Upper lobe of left lung (tissue), 6 donors: ENCODE results near the gene IGHMBP2. TPM values are rescaled to one million over a fixed set of nuclear protein-coding genes. Genes with fewer than 3 reads are reported as not detected.

Source experiments
- ATAC-seq, 2 donors: fragments of 200-7000 bp; cut with Tn5 transposase; one replicate each; pipeline ENCODE4 v1.9.1; 2022; ENCODE audit warnings: mild to moderate bottlenecking in 2 of 2, moderate library complexity in 2 of 2; ENCODE audit not compliant: low FRiP score in 2 of 2
- DNase-seq, 2 donors: peaks; one replicate each; pipeline ENCODE4 v3.0.0-alpha.2; 2019 to 2020
- H3K27ac ChIP-seq, 4 donors: fragments of 200-600 bp; sonication (generic); one replicate each; pipeline ENCODE4 v1.5.1; 2016 to 2019
- H3K27me3 ChIP-seq, 4 donors: fragments of 200-600 bp; sonication (generic); one replicate each; pipeline ENCODE4 v1.5.1; 2017 to 2019
- H3K36me3 ChIP-seq, 4 donors: fragments of 200-600 bp; sonication (generic); one replicate each; pipeline ENCODE4 v1.5.1; 2016 to 2019
- H3K4me1 ChIP-seq, 4 donors: fragments of 200-600 bp; sonication (generic); one replicate each; pipeline ENCODE4 v1.5.1; 2018 to 2019
- H3K4me3 ChIP-seq, 4 donors: fragments of 200-600 bp; sonication (generic); one replicate each; pipeline ENCODE4 v1.5.1; 2017 to 2019; ENCODE audit warnings: mild to moderate bottlenecking in 2 of 4, moderate library complexity in 1 of 4
- H3K9me3 ChIP-seq, 4 donors: fragments of 200-600 bp; sonication (generic); one replicate each; pipeline ENCODE4 v1.5.1; 2018 to 2019
- EP300 ChIP-seq, 4 donors: sonication (generic); formaldehyde crosslinking; IDR thresholded peaks; one replicate each; pipeline ENCODE4 v1.5.1; 2017; ENCODE audit warnings: antibody characterized with exemption in 4 of 4, control low read depth in 2 of 4
- POLR2A ChIP-seq, 4 donors: fragments of 450-650 bp; IDR thresholded peaks; one replicate each; pipeline ENCODE4 v1.5.1; 2016 to 2017; ENCODE audit warnings: antibody characterized with exemption in 4 of 4, mild to moderate bottlenecking in 2 of 4
- POLR2AphosphoS5 ChIP-seq, 2 donors: sonication (generic); formaldehyde crosslinking; IDR thresholded peaks; one replicate each; pipeline ENCODE4 v1.5.1; 2017; ENCODE audit warnings: antibody characterized with exemption in 2 of 2
- WGBS, 2 donors: methylation state at CpG; one replicate each; pipeline ENCODE4 v1.1.5; 2017 to 2018; 5-methylcytosine and 5-hydroxymethylcytosine counted together
- total RNA-seq, 6 donors: library from RNA; depleted of rRNA in 4 of 6; stranded (reverse); fragments of >200 nt in 4 of 6; gene quantifications; one replicate each; pipeline versions ENCODE4 v1.1.0 to v1.2.1, GENCODE V29; 2016 to 2021
- TF ChIP-seq, protein P1 (sequence below), 6 experiments: fragments of 450-650 bp in 4 of 6; fragments of 200-600 bp in 2 of 6; sonication (generic) in 2 of 6; IDR thresholded peaks; one replicate each; pipeline ENCODE4 v1.5.1; 2016 to 2019; ENCODE audit warnings: antibody characterized with exemption in 6 of 6
- donor health status: DM: no; HTN: no; CAD: no; lungs with moderate emphysema.
- donor health status: DM: no; HTN: yes; CAD: no; lungs with severe emphysema.

IGHMBP2 gene
- total RNA-seq, 6 donors from 2014 or later = 11.7 to 84.9 (median 18.9) TPM

GRCh38 chr11:68936676-68937620 lies 33.3 kb downstream of the IGHMBP2 start:
- H3K9me3 ChIP-seq = no peaks in the 10 kb centered on the region
- peaks cover 9 to 82% (median 72%) of the 10 kb centered on the region in 4 donors for H3K36me3 ChIP-seq
- TF ChIP-seq, protein P1, sequence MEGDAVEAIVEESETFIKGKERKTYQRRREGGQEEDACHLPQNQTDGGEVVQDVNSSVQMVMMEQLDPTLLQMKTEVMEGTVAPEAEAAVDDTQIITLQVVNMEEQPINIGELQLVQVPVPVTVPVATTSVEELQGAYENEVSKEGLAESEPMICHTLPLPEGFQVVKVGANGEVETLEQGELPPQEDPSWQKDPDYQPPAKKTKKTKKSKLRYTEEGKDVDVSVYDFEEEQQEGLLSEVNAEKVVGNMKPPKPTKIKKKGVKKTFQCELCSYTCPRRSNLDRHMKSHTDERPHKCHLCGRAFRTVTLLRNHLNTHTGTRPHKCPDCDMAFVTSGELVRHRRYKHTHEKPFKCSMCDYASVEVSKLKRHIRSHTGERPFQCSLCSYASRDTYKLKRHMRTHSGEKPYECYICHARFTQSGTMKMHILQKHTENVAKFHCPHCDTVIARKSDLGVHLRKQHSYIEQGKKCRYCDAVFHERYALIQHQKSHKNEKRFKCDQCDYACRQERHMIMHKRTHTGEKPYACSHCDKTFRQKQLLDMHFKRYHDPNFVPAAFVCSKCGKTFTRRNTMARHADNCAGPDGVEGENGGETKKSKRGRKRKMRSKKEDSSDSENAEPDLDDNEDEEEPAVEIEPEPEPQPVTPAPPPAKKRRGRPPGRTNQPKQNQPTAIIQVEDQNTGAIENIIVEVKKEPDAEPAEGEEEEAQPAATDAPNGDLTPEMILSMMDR (IDR thresholded peaks at IDR 0.05) = no peak
- no peak for TF ChIP-seq POLR2AphosphoS5 (IDR thresholded peaks at IDR 0.05)
- TF ChIP-seq POLR2A (IDR thresholded peaks at IDR 0.05) = no peak
- TF ChIP-seq EP300 (IDR thresholded peaks at IDR 0.05) = no peak
- 89 to 97% methylated on average over 20 to 25 of the region's 29 CpGs for WGBS, 2 donors
- no peaks in the 10 kb centered on the region for H3K27me3 ChIP-seq
- no peak overlapping the region for H3K27ac ChIP-seq
- DNase-seq = peak in 1 of 2 donors; percentile 73
- H3K4me3 ChIP-seq = no peak overlapping the region
- H3K4me1 ChIP-seq = no peaks in the 10 kb centered on the region
- ATAC-seq = no peak

DNA sequence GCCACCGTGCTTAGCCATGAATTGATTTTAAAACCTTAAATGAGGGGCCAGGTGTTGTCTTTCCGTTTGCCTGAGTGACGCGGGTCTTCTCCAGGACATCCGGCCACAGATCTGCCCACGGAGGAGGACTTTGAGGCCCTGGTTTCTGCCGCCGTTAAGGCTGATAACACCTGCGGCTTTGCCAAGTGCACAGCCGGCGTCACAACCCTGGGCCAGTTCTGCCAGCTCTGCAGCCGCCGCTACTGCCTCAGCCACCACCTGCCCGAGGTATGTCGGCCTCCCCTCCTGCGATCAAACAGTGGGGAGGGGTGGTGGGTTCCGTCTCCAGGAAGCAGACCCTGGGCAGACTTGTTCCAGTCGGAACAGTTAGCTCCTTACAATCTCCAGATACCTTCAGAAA lies 34.4 kb downstream of the IGHMBP2 start:
- Histone ChIP-seq H3K36me3 (peaks cover 9 to 77% (median 70%) of the 10 kb centered on the region in 4 donors), H3K27ac (no peak overlapping the region), H3K4me1 (no peaks in the 10 kb centered on the region), H3K27me3 (no peaks in the 10 kb centered on the region), H3K4me3 (no peak overlapping the region), H3K9me3 (no peaks in the 10 kb centered on the region)
- TF ChIP-seq, protein P1 (IDR thresholded peaks at IDR 0.05) = no peak
- TF ChIP-seq POLR2A (IDR thresholded peaks at IDR 0.05) = no peak
- TF ChIP-seq POLR2AphosphoS5 (IDR thresholded peaks at IDR 0.05) = no peak
- no peak for TF ChIP-seq EP300 (IDR thresholded peaks at IDR 0.05)
- ATAC-seq (no peak), DNase-seq (peak in 1 of 2 donors; percentile 53)
- WGBS, 2 donors = 92 to 97% methylated on average over 6 to 18 of the region's 18 CpGs

GRCh38 chr11:68938816-68939582 lies 35.3 kb downstream of the IGHMBP2 start:
- ATAC-seq (no peak), DNase-seq (peak in 1 of 2 donors; percentile 56)
- 91 to 93% methylated on average over 6 to 14 of the region's 17 CpGs for WGBS, 2 donors
- Histone ChIP-seq H3K4me1 (no peaks in the 10 kb centered on the region), H3K27me3 (no peaks in the 10 kb centered on the region), H3K36me3 (peaks cover 9 to 68% (median 62%) of the 10 kb centered on the region in 4 donors), H3K4me3 (no peak overlapping the region), H3K27ac (no peak overlapping the region), H3K9me3 (no peaks in the 10 kb centered on the region)
- TF ChIP-seq EP300 (IDR thresholded peaks at IDR 0.05) (no peak), POLR2A (IDR thresholded peaks at IDR 0.05) (no peak), POLR2AphosphoS5 (IDR thresholded peaks at IDR 0.05) (no peak)
- TF ChIP-seq, protein P1 (IDR thresholded peaks at IDR 0.05) = no peak

GRCh38 chr11:68939583-68940555 lies 36.2 kb downstream of the IGHMBP2 start:
- ATAC-seq (no peak), DNase-seq (no peak)
- no peak overlapping the region for H3K4me3 ChIP-seq
- peaks cover 9 to 60% (median 55%) of the 10 kb centered on the region in 4 donors for H3K36me3 ChIP-seq
- H3K27ac ChIP-seq = no peak overlapping the region
- 79 to 86% methylated on average over 21 to 33 of the region's 33 CpGs for WGBS, 2 donors
- no peaks in the 10 kb centered on the region for H3K27me3 ChIP-seq
- TF ChIP-seq EP300 (IDR thresholded peaks at IDR 0.05) (no peak), POLR2A (IDR thresholded peaks at IDR 0.05) (no peak), POLR2AphosphoS5 (IDR thresholded peaks at IDR 0.05) (no peak)
- TF ChIP-seq, protein P1 (IDR thresholded peaks at IDR 0.05) = no peak
- no peaks in the 10 kb centered on the region for H3K4me1 ChIP-seq
- no peaks in the 10 kb centered on the region for H3K9me3 ChIP-seq
